GM12892 (cell line): ENCODE results near the gene ASTN1.

Experiments
- DNase-seq: peaks from one replicate; pipeline ENCODE4 v3.0.0; 2011; ENCODE audit not compliant: insufficient read length
- FAIRE-seq: peaks from 2 replicates; lab custom pipeline; 2011; peaks lifted over from hg19 to GRCh38; lab: Jason Lieb, UNC
- POLR2A ChIP-seq: IDR thresholded peaks from 2 replicates; pipeline ENCODE4 v1.6.1; 2011; ENCODE audit warnings: low read depth, low read length, control low read depth
- POLR2AphosphoS5 ChIP-seq: IDR thresholded peaks from 2 replicates; pipeline ENCODE4 v1.6.1; 2011; ENCODE audit warnings: low read depth, low read length, control low read depth
- TAF1 ChIP-seq: IDR thresholded peaks from 2 replicates; pipeline ENCODE4 v1.6.1; 2011; ENCODE audit warnings: low read depth, mild to moderate bottlenecking, control low read depth, low read length, borderline replicate concordance

The ASTN1 gene

GRCh38 chr1:177181631-177182291 lies 17.2 kb upstream of the ASTN1 start:
- TF ChIP-seq POLR2A = no peak

GRCh38 chr1:177181280-177181630 lies 16.7 kb upstream of the ASTN1 start:
- FAIRE-seq (no peak), DNase-seq (no peak)
- no peak for TF ChIP-seq TAF1
- no peak for TF ChIP-seq POLR2A
- TF ChIP-seq POLR2AphosphoS5 = no peak

More at GRCh38 chr1:177181631-177182291, 17.2 kb upstream of the ASTN1 start:
- DNase-seq (peak; percentile 53), FAIRE-seq (no peak)

- TF ChIP-seq TAF1 = no peak
- no peak for TF ChIP-seq POLR2AphosphoS5
- no peak for TF ChIP-seq POLR2A
- FAIRE-seq = no peak
- no peak for DNase-seq
Observed at GRCh38 chr1:177174921-177175634, 10.6 kb upstream of the ASTN1 start.

- DNase-seq = no peak
- no peak for FAIRE-seq
- TF ChIP-seq TAF1 = no peak
Observed at GRCh38 chr1:177173976-177174375, 9.5 kb upstream of the ASTN1 start.

GRCh38 chr1:177172866-177173265 lies 8.4 kb upstream of the ASTN1 start:
- no peak for FAIRE-seq
- no peak for DNase-seq
- TF ChIP-seq POLR2A (no peak), TAF1 (no peak), POLR2AphosphoS5 (no peak)

GRCh38 chr1:177172272-177172671 lies 7.8 kb upstream of the ASTN1 start:
- FAIRE-seq (no peak), DNase-seq (no peak)
- TF ChIP-seq POLR2AphosphoS5 (no peak), TAF1 (no peak), POLR2A (no peak)

GRCh38 chr1:177171536-177172123 lies 7.1 kb upstream of the ASTN1 start:
- FAIRE-seq (no peak), DNase-seq (no peak)
- TF ChIP-seq POLR2AphosphoS5 = no peak
- no peak for TF ChIP-seq TAF1
- TF ChIP-seq POLR2A = no peak

GRCh38 chr1:177170756-177171535 lies 6.4 kb upstream of the ASTN1 start, which contains the start of gene BRINP2:
TSS of gene BRINP2 (plus strand) at chr1:177170958. CDS start at chr1:177229877, 58,919 bp downstream.
- FAIRE-seq = no peak
- TF ChIP-seq POLR2A (no peak), POLR2AphosphoS5 (no peak), TAF1 (no peak)
- DNase-seq = peak; percentile 23

GRCh38 chr1:177165069-177165439 lies 542 bp upstream of the ASTN1 start:
- TF ChIP-seq POLR2A = no peak
- TF ChIP-seq POLR2AphosphoS5 = no peak
- TF ChIP-seq TAF1 = no peak
- no peak for DNase-seq
- no peak for FAIRE-seq

- FAIRE-seq (no peak), DNase-seq (no peak)
- TF ChIP-seq TAF1 = no peak
- TF ChIP-seq POLR2AphosphoS5 = no peak
- no peak for TF ChIP-seq POLR2A
Observed at GRCh38 chr1:177163844-177164379, 600 bp downstream of the ASTN1 start.

GRCh38 chr1:177162243-177162642 lies 2.3 kb downstream of the ASTN1 start:
- no peak for TF ChIP-seq POLR2AphosphoS5
- TF ChIP-seq POLR2A = no peak
- no peak for TF ChIP-seq TAF1
- FAIRE-seq (no peak), DNase-seq (no peak)

GRCh38 chr1:177146499-177146898 lies 18.0 kb downstream of the ASTN1 start:
- TF ChIP-seq TAF1 = no peak
- no peak for TF ChIP-seq POLR2AphosphoS5
- no peak for TF ChIP-seq POLR2A
- FAIRE-seq = no peak
- DNase-seq = no peak
